Ovary (tissue), 3 donors: ENCODE results near the gene SH3PXD2A.

Experiments
- CTCF ChIP-seq, 3 donors: fragments of 450-650 bp in 2 of 3; fragments of 200-600 bp in 1 of 3; IDR thresholded peaks; one replicate each; pipeline versions ENCODE4 v1.5.1 to v1.8.0; 2016 to 2022; ENCODE audit warnings: antibody characterized with exemption in 3 of 3, mild to moderate bottlenecking in 1 of 3
- EP300 ChIP-seq: sonication (generic); formaldehyde crosslinking; IDR thresholded peaks from one replicate; pipeline ENCODE4 v1.6.1; 2017; ENCODE audit warnings: antibody characterized with exemption
- donor health status: DM: no; HTN: no; CAD: no.

GRCh38 chr10:103892181-103892580 is 36.8 kb upstream of the SH3PXD2A start:
- TF ChIP-seq EP300 (no peak), CTCF (IDR thresholded peaks at IDR 0.05) (no peak)
